Mucosa of descending colon (tissue), 3 donors: ENCODE data around the gene PLCG2. TPM values are rescaled to one million over a fixed set of nuclear protein-coding genes. Genes with fewer than 3 reads are reported as not detected.
"Not testable (repeated sequence)": the region's sequence is repeated elsewhere in the genome, so short reads cannot be mapped to it uniquely, and the experiment has no call there.

ENCODE experiments used
- ATAC-seq: fragments of 200-7000 bp; cut with Tn5 transposase; one replicate; pipeline ENCODE4 v1.9.1; 2020; ENCODE audit warnings: mild to moderate bottlenecking, moderate library complexity
- DNase-seq, 3 donors: peaks; one replicate each; pipeline ENCODE4 v3.0.0-alpha.2; 2020
- H3K36me3 ChIP-seq: fragments of 200-600 bp; one replicate; pipeline ENCODE4 v1.8.0; 2021; ENCODE audit warnings: low read depth, mild to moderate bottlenecking
- H3K4me1 ChIP-seq: fragments of 200-600 bp; one replicate; pipeline ENCODE4 v1.8.0; 2021; ENCODE audit warnings: low read depth, mild to moderate bottlenecking
- H3K4me3 ChIP-seq: fragments of 200-600 bp; one replicate; pipeline ENCODE4 v1.8.0; 2021; ENCODE audit warnings: mild to moderate bottlenecking
- H3K9me3 ChIP-seq: fragments of 200-600 bp; one replicate; pipeline ENCODE4 v1.8.0; 2021; ENCODE audit warnings: mild to moderate bottlenecking
- intact Hi-C, 2 donors: fragments of 100-400 bp; cut with DNase I in 1 of 2; cut with micrococcal nuclease in 1 of 2; formaldehyde crosslinking; loops; one replicate each; pipeline versions ENCODE4 v1.11.0 to v1.11.1; 2022; cut with DNase I, micrococcal nuclease
- total RNA-seq, 3 donors: library from RNA; stranded (reverse); fragmentation: NEBNext Ultra II Directional in 2 of 3; extraction: Animal tissue kit (Norgen Biotek cat#: 25700) in 2 of 3; gene quantifications; one replicate each; pipeline versions ENCODE4 v1.2.1 to v1.2.4, GENCODE V29; 2021 to 2023
- TF ChIP-seq, protein P1 (sequence below): fragments of 200-600 bp; IDR thresholded peaks from one replicate; pipeline ENCODE4 v1.8.0; 2022; ENCODE audit warnings: antibody characterized with exemption, mild to moderate bottlenecking
- donor health status: DM: no; HTN: no; CAD: no; lungs with moderate emphysema.
- donor health status: DM: no; HTN: no; CAD: no.
- donor health status: DM: no; HTN: yes; CAD: no.

Gene PLCG2
- total RNA-seq, 3 donors from 2014 or later: 14.7 to 19.5 (median 15.0) TPM

DNA sequence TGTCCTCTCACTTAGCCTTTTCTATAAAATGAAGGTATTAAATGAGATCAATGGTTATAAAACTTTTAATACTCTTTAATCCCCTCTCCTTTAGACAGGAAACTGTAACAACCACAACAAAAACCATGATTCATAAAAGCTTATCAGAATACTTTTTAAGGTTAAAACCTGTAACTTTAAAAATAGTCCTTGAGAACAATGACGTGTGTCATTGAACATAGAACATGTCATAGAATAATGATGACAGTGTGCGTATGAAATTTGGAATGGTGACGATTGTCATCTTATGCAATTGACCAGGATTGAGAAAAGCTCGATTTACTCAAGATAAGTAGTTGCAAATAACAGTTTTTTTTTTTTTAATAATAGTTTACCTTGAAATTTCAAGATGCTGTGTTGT lies 94.1 kb downstream of the PLCG2 start:
- Histone ChIP-seq H3K4me3 (no peak overlapping the region), H3K36me3 (no peaks in the 10 kb centered on the region), H3K4me1 (no peaks in the 10 kb centered on the region), H3K9me3 (no peaks in the 10 kb centered on the region)
- intact Hi-C loops: no loop called here
- ATAC-seq (no peak), DNase-seq (no peak)
- TF ChIP-seq, protein P1, sequence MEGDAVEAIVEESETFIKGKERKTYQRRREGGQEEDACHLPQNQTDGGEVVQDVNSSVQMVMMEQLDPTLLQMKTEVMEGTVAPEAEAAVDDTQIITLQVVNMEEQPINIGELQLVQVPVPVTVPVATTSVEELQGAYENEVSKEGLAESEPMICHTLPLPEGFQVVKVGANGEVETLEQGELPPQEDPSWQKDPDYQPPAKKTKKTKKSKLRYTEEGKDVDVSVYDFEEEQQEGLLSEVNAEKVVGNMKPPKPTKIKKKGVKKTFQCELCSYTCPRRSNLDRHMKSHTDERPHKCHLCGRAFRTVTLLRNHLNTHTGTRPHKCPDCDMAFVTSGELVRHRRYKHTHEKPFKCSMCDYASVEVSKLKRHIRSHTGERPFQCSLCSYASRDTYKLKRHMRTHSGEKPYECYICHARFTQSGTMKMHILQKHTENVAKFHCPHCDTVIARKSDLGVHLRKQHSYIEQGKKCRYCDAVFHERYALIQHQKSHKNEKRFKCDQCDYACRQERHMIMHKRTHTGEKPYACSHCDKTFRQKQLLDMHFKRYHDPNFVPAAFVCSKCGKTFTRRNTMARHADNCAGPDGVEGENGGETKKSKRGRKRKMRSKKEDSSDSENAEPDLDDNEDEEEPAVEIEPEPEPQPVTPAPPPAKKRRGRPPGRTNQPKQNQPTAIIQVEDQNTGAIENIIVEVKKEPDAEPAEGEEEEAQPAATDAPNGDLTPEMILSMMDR: no peak

DNA sequence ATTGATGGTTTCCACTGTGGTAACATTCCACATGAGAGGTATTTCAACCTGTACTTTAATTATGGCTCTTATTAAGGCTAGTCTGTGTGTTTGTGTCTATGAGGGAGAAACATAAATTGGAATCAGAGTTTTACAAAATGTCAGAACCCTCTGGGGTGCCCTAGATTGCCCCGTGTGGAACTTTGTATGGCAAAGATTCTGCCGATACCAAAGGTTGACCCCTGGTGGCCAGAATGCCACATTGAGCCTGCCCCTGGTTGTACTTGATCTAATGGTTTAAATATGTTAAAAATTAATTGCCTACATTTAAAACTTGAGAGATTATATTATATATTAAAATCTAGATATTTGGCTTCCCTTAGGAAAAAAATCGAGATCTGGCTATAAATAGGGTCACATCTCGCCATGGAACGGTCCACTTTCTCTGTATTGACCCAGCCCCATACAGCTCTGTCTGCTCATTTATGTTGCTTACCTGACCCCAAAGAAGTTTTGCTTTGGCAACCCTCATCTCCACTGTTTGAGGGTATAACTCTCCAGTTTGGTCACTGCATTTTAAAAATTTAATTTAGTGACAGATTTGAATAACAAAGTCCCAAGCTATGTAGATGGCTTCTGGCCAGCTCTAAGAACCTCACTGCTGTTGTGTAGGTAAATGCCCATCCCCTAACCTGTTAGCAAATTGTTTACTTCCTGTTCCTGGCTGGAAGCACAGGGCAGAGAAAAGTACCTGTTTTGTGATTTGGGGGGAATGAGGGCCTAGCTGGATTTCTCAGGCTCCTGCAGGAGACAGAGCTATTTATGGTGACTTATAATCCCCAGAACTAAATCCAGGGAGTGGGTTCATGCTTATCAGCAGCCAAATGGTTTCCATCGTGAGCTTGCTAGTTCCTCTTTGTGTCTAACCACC lies 95.0 kb downstream of the PLCG2 start:
- no peaks in the 10 kb centered on the region for H3K36me3 ChIP-seq
- TF ChIP-seq, protein P1: peak; percentile 74
- intact Hi-C loops: no loop called here
- no peaks in the 10 kb centered on the region for H3K4me1 ChIP-seq
- ATAC-seq (peak; percentile 76), DNase-seq (peak in 2 of 3 donors; percentile 49 to 77)
- no peak overlapping the region for H3K4me3 ChIP-seq
- H3K9me3 ChIP-seq: no peaks in the 10 kb centered on the region

DNA sequence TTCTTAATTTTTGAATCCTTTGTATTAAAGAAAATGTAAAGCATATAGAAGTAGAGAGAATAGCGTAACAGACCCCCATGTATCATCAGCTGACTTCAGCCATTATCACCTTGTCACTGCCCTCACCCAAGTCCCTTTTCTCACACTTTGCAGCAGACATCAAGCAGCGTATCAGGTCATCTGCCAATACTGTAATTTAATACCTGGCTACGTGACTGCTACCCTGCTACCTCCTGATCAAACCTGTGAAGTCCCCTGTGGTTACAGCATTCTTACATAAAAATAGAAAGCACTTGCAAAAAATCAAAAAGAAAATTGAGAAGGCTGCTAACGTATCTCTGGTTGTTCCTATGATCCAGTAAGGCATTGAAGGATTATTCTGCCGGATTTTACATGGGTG lies 96.4 kb downstream of the PLCG2 start:
- Histone ChIP-seq H3K36me3 (no peaks in the 10 kb centered on the region), H3K4me1 (no peaks in the 10 kb centered on the region), H3K4me3 (no peak overlapping the region), H3K9me3 (no peaks in the 10 kb centered on the region)
- intact Hi-C loops: no loop called here
- DNase-seq (no peak), ATAC-seq (no peak)
- TF ChIP-seq, protein P1: no peak

- ATAC-seq (no peak), DNase-seq (no peak)
- TF ChIP-seq, protein P1: no peak
- Histone ChIP-seq H3K4me1 (no peaks in the 10 kb centered on the region), H3K36me3 (no peaks in the 10 kb centered on the region), H3K9me3 (no peaks in the 10 kb centered on the region), H3K4me3 (no peak overlapping the region)
- intact Hi-C loops: no loop called here
Observed at GRCh38 chr16:81876273-81876900, 97.3 kb downstream of the PLCG2 start.

GRCh38 chr16:81877490-81877889 lies 98.4 kb downstream of the PLCG2 start:
- H3K4me3 ChIP-seq, DNase-seq, H3K36me3 ChIP-seq, H3K4me1 ChIP-seq, ATAC-seq, intact Hi-C loops, H3K9me3 ChIP-seq: not testable (repeated sequence)

DNA sequence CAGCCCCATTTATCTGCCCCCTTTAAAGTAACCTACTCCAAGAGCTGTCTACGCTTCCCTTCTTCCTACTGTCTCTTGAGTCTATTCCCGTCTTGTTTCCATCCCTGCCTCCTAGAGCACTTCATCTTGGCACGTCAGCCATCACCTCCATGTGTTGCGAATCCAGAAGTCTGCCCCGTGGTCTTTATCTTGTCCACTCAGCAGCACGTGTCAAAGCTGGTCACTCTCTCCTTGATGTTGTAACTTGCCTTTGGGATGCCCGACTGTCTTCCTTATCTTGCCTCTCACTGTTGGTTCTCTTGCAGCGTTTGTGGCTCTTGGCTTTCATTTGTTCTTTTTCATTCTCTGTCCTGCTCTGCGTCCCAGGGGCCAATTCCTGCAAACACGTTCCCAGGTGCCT lies 99.4 kb downstream of the PLCG2 start:
- H3K36me3 ChIP-seq: no peaks in the 10 kb centered on the region
- H3K4me1 ChIP-seq: no peaks in the 10 kb centered on the region
- intact Hi-C loops: no loop called here
- no peaks in the 10 kb centered on the region for H3K9me3 ChIP-seq
- TF ChIP-seq, protein P1: no peak
- H3K4me3 ChIP-seq: no peak overlapping the region
- ATAC-seq (no peak), DNase-seq (no peak)
